Esophagus squamous epithelium (tissue), 5 donors: ENCODE data around the gene PKD2. TPM values are rescaled to one million over a fixed set of nuclear protein-coding genes. Genes with fewer than 3 reads are reported as not detected.
"Not testable (repeated sequence)": the region's sequence is repeated elsewhere in the genome, so short reads cannot be mapped to it uniquely, and the experiment has no call there.

Experiments used
- DNase-seq: peaks from one replicate; lab custom pipeline; 2025; lab: John Stamatoyannopoulos, UW
- H3K27ac ChIP-seq, 4 donors: fragments of 200-600 bp; sonication (generic); one replicate each; pipeline ENCODE4 v1.5.1; 2016 to 2019; ENCODE audit warnings: mild to moderate bottlenecking in 1 of 4
- H3K27me3 ChIP-seq, 4 donors: fragments of 200-600 bp; sonication (generic); 1 replicate in 3 of 4; 2 replicates in 1 of 4; pipeline versions ENCODE4 v1.5.1 to v1.6.0; 2017 to 2021; ENCODE audit warnings: antibody characterized with exemption in 1 of 4
- H3K36me3 ChIP-seq, 3 donors: fragments of 200-600 bp; sonication (generic); one replicate each; pipeline ENCODE4 v1.5.1; 2016 to 2019
- H3K4me1 ChIP-seq, 3 donors: fragments of 200-600 bp; sonication (generic); one replicate each; pipeline ENCODE4 v1.5.1; 2017 to 2019
- H3K4me3 ChIP-seq, 4 donors: fragments of 200-600 bp; sonication (generic); 1 replicate in 3 of 4; 2 replicates in 1 of 4; pipeline ENCODE4 v1.5.1; 2016 to 2019; ENCODE audit warnings: mild to moderate bottlenecking in 2 of 4, moderate library complexity in 1 of 4
- H3K9me3 ChIP-seq, 3 donors: fragments of 200-600 bp; sonication (generic); one replicate each; pipeline ENCODE4 v1.5.1; 2016 to 2019
- POLR2A ChIP-seq, 4 donors: fragments of 450-650 bp; IDR thresholded peaks; one replicate each; pipeline ENCODE4 v1.6.1; 2017; ENCODE audit warnings: antibody characterized with exemption in 4 of 4, mild to moderate bottlenecking in 4 of 4, moderate library complexity in 3 of 4
- WGBS, 2 donors: methylation state at CpG; one replicate each; pipeline ENCODE4 v1.1.5; 2018; 5-methylcytosine and 5-hydroxymethylcytosine counted together
- intact Hi-C: fragments of 100-400 bp; cut with DNase I; formaldehyde crosslinking; loops from one replicate; pipeline ENCODE4 v1.15.0; 2022
- small RNA-seq, 4 donors: library from RNA; depleted of rRNA; stranded (forward); fragments of <200 nt; gene quantifications; one replicate each; pipeline ENCODE3, GENCODE V24; 2016
- total RNA-seq, 4 donors: library from RNA; depleted of rRNA; stranded (reverse); fragments of >200 nt; gene quantifications; one replicate each; pipeline ENCODE4 v1.1.0, GENCODE V29; 2016
- TF ChIP-seq, protein P1 (sequence below), 6 experiments: fragments of 450-650 bp in 4 of 6; fragments of 200-600 bp in 2 of 6; sonication (generic) in 2 of 6; IDR thresholded peaks; one replicate each; pipeline ENCODE4 v1.5.1; 2016 to 2019; ENCODE audit warnings: antibody characterized with exemption in 6 of 6, mild to moderate bottlenecking in 4 of 6, moderate library complexity in 4 of 6
- donor health status: DM: yes; HTN: yes; CAD: no.

The PKD2 gene
- total RNA-seq, 4 donors from 2014 or later = 9.4 to 34.7 (median 13.9) TPM

DNA sequence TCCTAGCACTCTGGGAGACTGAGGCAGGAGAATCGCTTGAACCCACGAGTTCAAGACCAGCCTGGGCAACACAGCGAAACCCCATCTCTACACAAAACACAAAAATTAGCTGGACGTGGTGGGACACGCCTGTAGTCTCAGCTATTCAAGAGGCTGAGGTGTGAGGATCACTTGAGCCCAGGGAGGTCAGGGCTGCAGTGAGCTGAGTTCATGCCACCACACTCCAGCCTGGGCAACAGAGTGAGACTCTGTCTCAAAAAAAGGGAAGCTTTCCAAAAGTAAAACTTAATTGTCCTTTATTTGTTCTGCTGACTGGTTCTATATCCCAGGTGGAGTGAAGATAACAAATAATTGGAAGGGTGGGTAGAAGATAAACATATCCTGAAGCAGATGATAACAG, 105.4 kb downstream of the PKD2 start:
- intact Hi-C loops = no loop called here
- Histone ChIP-seq H3K4me1 (peaks cover 0 to 30% (median 0%) of the 10 kb centered on the region in 3 donors), H3K27ac (no peak overlapping the region), H3K36me3 (no peaks in the 10 kb centered on the region), H3K4me3 (no peak overlapping the region), H3K27me3 (no peaks in the 10 kb centered on the region), H3K9me3 (no peaks in the 10 kb centered on the region)
- WGBS, 2 donors = 85 to 89% methylated on average over 5 of the region's 5 CpGs
- TF ChIP-seq POLR2A (IDR thresholded peaks at IDR 0.05) = no peak
- no peak for DNase-seq

DNA sequence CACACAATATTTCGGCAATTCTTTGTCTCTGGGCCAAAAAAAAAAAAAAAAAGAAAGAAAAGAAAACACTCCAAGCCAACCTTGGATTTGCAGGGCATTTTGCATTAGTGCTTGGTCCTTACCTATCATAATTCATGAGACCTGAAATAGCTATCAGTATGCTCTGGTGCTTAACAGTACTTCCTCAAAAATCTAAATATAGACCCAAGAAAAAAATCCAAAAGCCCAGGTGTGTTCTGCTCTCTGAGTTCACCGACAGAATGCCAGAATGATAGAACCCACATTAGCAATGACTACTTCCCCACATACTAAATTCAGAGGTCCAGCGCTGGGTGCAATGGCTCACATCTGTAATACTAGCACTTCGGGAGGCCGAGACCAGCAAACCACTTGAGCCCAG, 108.2 kb downstream of the PKD2 start:
- Histone ChIP-seq H3K9me3 (peaks cover 0 to 13% (median 11%) of the 10 kb centered on the region in 3 donors), H3K27me3 (no peaks in the 10 kb centered on the region), H3K27ac (no peak overlapping the region), H3K4me3 (no peak overlapping the region), H3K36me3 (peaks cover 0 to 19% (median 0%) of the 10 kb centered on the region in 3 donors), H3K4me1 (peaks cover 0 to 6% (median 0%) of the 10 kb centered on the region in 3 donors)
- 88% methylated on average over 5 of the region's 5 CpGs for WGBS, 2 donors
- no peak for TF ChIP-seq POLR2A (IDR thresholded peaks at IDR 0.05)
- TF ChIP-seq, protein P1, sequence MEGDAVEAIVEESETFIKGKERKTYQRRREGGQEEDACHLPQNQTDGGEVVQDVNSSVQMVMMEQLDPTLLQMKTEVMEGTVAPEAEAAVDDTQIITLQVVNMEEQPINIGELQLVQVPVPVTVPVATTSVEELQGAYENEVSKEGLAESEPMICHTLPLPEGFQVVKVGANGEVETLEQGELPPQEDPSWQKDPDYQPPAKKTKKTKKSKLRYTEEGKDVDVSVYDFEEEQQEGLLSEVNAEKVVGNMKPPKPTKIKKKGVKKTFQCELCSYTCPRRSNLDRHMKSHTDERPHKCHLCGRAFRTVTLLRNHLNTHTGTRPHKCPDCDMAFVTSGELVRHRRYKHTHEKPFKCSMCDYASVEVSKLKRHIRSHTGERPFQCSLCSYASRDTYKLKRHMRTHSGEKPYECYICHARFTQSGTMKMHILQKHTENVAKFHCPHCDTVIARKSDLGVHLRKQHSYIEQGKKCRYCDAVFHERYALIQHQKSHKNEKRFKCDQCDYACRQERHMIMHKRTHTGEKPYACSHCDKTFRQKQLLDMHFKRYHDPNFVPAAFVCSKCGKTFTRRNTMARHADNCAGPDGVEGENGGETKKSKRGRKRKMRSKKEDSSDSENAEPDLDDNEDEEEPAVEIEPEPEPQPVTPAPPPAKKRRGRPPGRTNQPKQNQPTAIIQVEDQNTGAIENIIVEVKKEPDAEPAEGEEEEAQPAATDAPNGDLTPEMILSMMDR (IDR thresholded peaks at IDR 0.05) = no peak
- DNase-seq = no peak
- intact Hi-C loops = no loop called here

DNA sequence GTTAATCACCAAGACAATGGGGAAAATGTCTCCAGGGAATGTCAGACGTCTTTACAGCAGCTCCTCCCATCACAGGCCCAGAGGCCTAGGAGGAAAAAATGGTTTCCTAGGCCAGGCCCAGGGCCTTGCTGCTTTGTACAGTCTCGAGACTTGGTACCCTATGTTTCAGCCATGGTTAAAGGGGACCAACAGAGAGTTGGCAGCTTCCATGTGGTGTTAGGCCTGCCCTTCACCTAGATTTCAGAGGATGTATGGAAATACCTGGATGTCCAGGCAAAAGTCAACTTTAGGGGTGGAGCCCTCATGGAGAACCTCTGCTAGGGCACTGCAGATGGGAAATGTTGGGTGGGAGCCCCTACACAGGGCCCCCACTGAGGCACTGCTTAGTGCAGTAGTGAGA, 112.5 kb downstream of the PKD2 start:
- H3K27me3 ChIP-seq = no peaks in the 10 kb centered on the region
- intact Hi-C loops = no loop called here
- no peak overlapping the region for H3K4me3 ChIP-seq
- DNase-seq = no peak
- TF ChIP-seq POLR2A (IDR thresholded peaks at IDR 0.05) = no peak
- TF ChIP-seq, protein P1 (IDR thresholded peaks at IDR 0.05) = no peak
- H3K36me3 ChIP-seq = peaks cover 0 to 19% (median 0%) of the 10 kb centered on the region in 3 donors
- 44 to 72% methylated on average over 1 to 2 of the region's 2 CpGs for WGBS, 2 donors
- H3K4me1 ChIP-seq = peaks cover 0 to 6% (median 0%) of the 10 kb centered on the region in 3 donors
- no peak overlapping the region for H3K27ac ChIP-seq
- H3K9me3 ChIP-seq = peaks cover 0 to 16% (median 11%) of the 10 kb centered on the region in 3 donors

DNA sequence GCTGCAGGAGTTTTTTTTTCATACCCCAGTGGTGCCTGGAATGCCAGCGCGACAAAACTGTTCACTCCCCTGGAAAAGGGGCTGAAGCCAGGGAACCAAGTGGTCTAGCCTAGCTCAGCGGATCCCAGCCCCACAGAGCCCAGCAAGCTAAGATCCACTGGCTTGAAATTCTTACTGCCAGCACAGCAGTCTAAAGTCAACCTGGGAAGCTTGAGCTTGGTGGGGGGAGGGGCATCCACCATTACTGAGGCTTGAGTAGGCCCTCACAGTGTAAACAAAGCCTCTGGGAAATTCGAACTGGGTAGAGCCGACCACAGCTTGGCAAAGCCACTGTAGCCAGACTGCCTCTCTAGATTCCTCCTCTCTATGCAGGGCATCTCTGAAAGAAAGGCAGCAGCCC, 114.8 kb downstream of the PKD2 start:
- peaks cover 0 to 19% (median 0%) of the 10 kb centered on the region in 3 donors for H3K36me3 ChIP-seq
- H3K4me1 ChIP-seq, intact Hi-C loops, H3K4me3 ChIP-seq, H3K27ac ChIP-seq, H3K27me3 ChIP-seq, DNase-seq: not testable (repeated sequence)
- no CpG with 5 or more reads among the region's 5 CpGs for WGBS, 2 donors
- peaks cover 0 to 16% (median 11%) of the 10 kb centered on the region in 3 donors for H3K9me3 ChIP-seq

Small RNAs within 50 kb of the gene (small RNA-seq; reads per million reads assigned to genes)
- gene RNU1-36P = 0 reads per million in 4 donors

Other genes with a start within 250 kb of the PKD2 start
- not detected for gene IBSP, start 208.1 kb upstream of the PKD2 start, total RNA-seq
- gene MEPE, start 174.7 kb upstream of the PKD2 start, total RNA-seq = not detected
- gene SPP1, start 31.9 kb upstream of the PKD2 start, total RNA-seq = 1 to 10 TPM in 2 of 4 donors, under 1 TPM in 2; 0.15 to 4.0 (median 2.5) TPM
- 1 to 10 TPM in 3 of 4 donors, under 1 TPM in 1; 0.76 to 7.1 (median 3.6) TPM for gene ABCG2, start 151.0 kb downstream of the PKD2 start, total RNA-seq